Measurements from ENCODE around the gene TPRN. TPM values are rescaled to one million over a fixed set of nuclear protein-coding genes. Genes with fewer than 3 reads are reported as not detected.
A peak's percentile ranks its signal among the peaks of the same experiment; 100 is the strongest.

TPRN gene
- total RNA-seq (10 to 100 TPM; 21.6 to 21.7 TPM), polyA plus RNA-seq (ENCODE audit: insufficient read length in 6 of 6) (10 to 100 TPM in 3 of 6 donors, 1 to 10 TPM in 3; 6.7 to 13.8 (median 9.4) TPM)
- long read RNA-seq, donor 1, transcript TPRN-202 (4 exons, 2,661 nt): major isoform, 6 of 8 reads
- long read RNA-seq, donor 1, partial matches to known transcripts: 0 of 8 reads
- long read RNA-seq, donor 1, other reads (novel, unspliced or antisense): 0 of 8 reads
- long read RNA-seq, donor 2, partial matches to known transcripts: 5 of 8 reads
- long read RNA-seq, donor 2, other reads (novel, unspliced or antisense): 0 of 8 reads
- long read RNA-seq, donor 3, transcript TPRN-202 (4 exons, 2,661 nt): major isoform, 5 of 772 reads
- long read RNA-seq, donor 3, partial matches to known transcripts: 767 of 772 reads
- long read RNA-seq, donor 3, other reads (novel, unspliced or antisense): 0 of 772 reads
- long read RNA-seq, donor 4, transcript TPRN-202 (4 exons, 2,661 nt): major isoform, 10 of 10 reads
- long read RNA-seq, donor 4, partial matches to known transcripts: 0 of 10 reads
- long read RNA-seq, donor 4, other reads (novel, unspliced or antisense): 0 of 10 reads
- long read RNA-seq, donor 5, partial matches to known transcripts: 286 of 297 reads
- long read RNA-seq, donor 5, other reads (novel, unspliced or antisense): 5 of 297 reads
- long read RNA-seq, donor 6, partial matches to known transcripts: 0 of 1 reads
- long read RNA-seq, donor 6, other reads (novel, unspliced or antisense): 0 of 1 reads
- long read RNA-seq, donor 7, partial matches to known transcripts: 0 of 3 reads
- long read RNA-seq, donor 7, other reads (novel, unspliced or antisense): 0 of 3 reads
- long read RNA-seq, donor 8, transcript TPRN-202 (4 exons, 2,661 nt): major isoform, 7 of 9 reads
- long read RNA-seq, donor 8, partial matches to known transcripts: 0 of 9 reads
- long read RNA-seq, donor 8, other reads (novel, unspliced or antisense): 0 of 9 reads
- long read RNA-seq, donor 9: 0 reads
- long read RNA-seq, donor 10, partial matches to known transcripts: 1 of 1 reads
- long read RNA-seq, donor 10, other reads (novel, unspliced or antisense): 0 of 1 reads
- long read RNA-seq, donor 11, transcript TPRN-202 (4 exons, 2,661 nt): major isoform, 8 of 335 reads
- long read RNA-seq, donor 11, partial matches to known transcripts: 324 of 335 reads
- long read RNA-seq, donor 11, other reads (novel, unspliced or antisense): 0 of 335 reads
- long read RNA-seq, donor 12, partial matches to known transcripts: 0 of 3 reads
- long read RNA-seq, donor 12, other reads (novel, unspliced or antisense): 0 of 3 reads

- Histone ChIP-seq H3K4me1 (peaks cover 25 to 74% of the 10 kb centered on the region in 2 donors), H3K36me3 (no peaks in the 10 kb centered on the region), H3K27me3 (peaks cover 0 to 5% of the 10 kb centered on the region in 2 donors), H3K27ac (peak within 1 kb of the TSS; percentile 82 to 92), H3K4me3 (peak within 1 kb of the TSS; percentile 55 to 74), H3K9me3 (no peaks in the 10 kb centered on the region)
- DNase-seq: peak; percentile 97 to 99 (median 98)
- intact Hi-C loops (cut with DNase I): no loop called here
- peak; percentile 95 for ATAC-seq
- no peak for TF ChIP-seq CTCF (IDR thresholded peaks at IDR 0.05)
These were observed at the start of gene TPRN for GRCh38 chr9:137200311-137201204. TSS of gene TPRN (minus strand) at chr9:137200741. CDS start at chr9:137200711, 30 bp downstream.

- DNase-seq (no peak), ATAC-seq (no peak)
- H3K4me3 ChIP-seq: no peak overlapping the region
- no peaks in the 10 kb centered on the region for H3K9me3 ChIP-seq
- TF ChIP-seq CTCF (IDR thresholded peaks at IDR 0.05): no peak
- intact Hi-C loops (cut with DNase I): no loop called here
- peaks cover 0 to 14% of the 10 kb centered on the region in 2 donors for H3K36me3 ChIP-seq
- no peaks in the 10 kb centered on the region for H3K27me3 ChIP-seq
- no peak overlapping the region for H3K27ac ChIP-seq
- peaks cover 8 to 16% of the 10 kb centered on the region in 2 donors for H3K4me1 ChIP-seq
These were observed 47.3 kb upstream of the TPRN start for GRCh38 chr9:137247916-137248175.

- Histone ChIP-seq H3K4me3 (no peak overlapping the region), H3K36me3 (peaks cover 0 to 19% of the 10 kb centered on the region in 2 donors), H3K27me3 (no peaks in the 10 kb centered on the region), H3K27ac (peak overlapping the region in 1 of 2 donors; percentile 58), H3K9me3 (no peaks in the 10 kb centered on the region), H3K4me1 (peaks cover 13 to 21% of the 10 kb centered on the region in 2 donors)
- DNase-seq: peak in 2 of 4 donors; percentile 60 to 64
- TF ChIP-seq CTCF (IDR thresholded peaks at IDR 0.05): no peak
- peak; percentile 78 for ATAC-seq
- intact Hi-C loops (cut with DNase I): no loop called here
These were observed 46.8 kb upstream of the TPRN start for GRCh38 chr9:137247135-137247915.
